NCI-H1048 (cell line): Measurements from ENCODE around the gene GPHA2.

Source experiments
- DNase-seq: peaks from one replicate; lab custom pipeline; 2025; lab: John Stamatoyannopoulos, UW

GPHA2 gene

GRCh38 chr11:64890522-64890939, 45.2 kb downstream of the GPHA2 start:
- no peak for DNase-seq

GRCh38 chr11:64888729-64889511, 46.8 kb downstream of the GPHA2 start:
- DNase-seq = no peak

DNA sequence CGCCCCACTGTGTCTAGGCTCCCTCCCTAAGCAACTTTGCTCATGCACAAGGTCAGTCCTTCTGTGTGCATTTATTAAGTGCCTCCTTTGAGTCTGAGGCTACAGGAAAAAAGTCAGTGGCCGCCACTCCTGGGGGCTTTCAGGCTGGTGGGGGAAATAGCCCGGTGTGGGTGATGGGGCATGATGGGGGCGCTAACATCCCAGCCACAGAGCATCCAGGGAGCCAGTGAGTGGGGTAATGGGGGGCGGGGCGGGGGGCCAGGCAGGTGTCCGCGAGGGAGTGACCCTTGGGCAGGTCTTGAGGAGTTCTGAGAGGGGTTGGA, 47.3 kb downstream of the GPHA2 start:
- no peak for DNase-seq

DNA sequence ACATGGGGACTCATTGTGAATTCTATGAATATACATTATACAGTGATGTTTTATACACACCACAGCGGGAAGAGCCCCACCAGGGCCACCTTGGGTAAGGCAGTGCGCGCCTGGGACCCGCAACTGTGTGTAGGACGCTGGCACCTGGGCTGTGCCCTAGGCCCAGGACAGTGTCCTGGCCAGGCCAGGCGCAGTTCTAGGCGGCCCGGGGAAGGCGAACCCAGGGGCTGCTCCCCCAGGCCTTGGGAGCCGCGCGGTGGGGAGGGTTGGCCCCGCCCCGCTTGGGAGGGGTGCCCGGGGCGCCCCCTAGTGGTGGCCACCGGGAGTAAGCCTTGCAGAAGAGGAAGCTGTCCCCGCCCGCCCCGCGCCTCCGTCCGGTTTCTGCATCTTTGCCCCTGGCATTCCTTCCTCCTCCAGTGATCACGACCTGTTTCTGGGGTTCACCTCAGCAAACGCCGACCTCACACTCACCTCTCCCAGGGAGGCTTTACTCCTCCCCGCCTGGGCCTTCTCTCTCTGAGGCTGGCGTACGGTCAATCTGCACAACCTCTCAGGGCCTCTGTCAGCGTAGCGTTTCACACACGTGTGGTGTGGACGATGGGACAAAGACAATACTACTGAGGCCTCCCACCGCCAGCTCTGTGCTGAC, 47.8 kb downstream of the GPHA2 start:
- no peak for DNase-seq

DNA sequence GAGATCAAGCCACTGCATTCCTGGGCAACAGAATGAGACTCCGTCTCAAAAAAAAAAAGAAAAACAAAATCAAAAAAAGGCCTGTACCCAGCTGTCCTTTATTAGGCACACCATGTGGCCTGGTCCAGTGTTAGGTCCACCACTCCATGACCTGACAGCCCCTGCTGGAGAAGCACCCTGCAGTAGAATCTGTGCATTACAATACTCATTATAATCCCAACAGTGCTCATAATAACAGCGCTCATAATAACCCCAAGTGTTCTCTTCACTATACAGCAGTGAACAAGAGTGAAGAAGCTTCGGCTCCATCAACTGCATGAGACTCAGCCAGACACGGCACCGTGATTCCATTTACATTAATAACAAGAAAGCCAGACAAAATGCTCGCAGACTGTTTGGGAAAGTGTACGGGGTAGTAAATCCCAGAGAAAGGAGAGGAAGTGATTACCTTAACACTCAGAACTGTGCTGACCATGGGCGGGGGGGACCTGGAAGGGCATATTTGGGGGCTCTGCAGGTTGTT, 48.4 kb downstream of the GPHA2 start:
- no peak for DNase-seq

DNA sequence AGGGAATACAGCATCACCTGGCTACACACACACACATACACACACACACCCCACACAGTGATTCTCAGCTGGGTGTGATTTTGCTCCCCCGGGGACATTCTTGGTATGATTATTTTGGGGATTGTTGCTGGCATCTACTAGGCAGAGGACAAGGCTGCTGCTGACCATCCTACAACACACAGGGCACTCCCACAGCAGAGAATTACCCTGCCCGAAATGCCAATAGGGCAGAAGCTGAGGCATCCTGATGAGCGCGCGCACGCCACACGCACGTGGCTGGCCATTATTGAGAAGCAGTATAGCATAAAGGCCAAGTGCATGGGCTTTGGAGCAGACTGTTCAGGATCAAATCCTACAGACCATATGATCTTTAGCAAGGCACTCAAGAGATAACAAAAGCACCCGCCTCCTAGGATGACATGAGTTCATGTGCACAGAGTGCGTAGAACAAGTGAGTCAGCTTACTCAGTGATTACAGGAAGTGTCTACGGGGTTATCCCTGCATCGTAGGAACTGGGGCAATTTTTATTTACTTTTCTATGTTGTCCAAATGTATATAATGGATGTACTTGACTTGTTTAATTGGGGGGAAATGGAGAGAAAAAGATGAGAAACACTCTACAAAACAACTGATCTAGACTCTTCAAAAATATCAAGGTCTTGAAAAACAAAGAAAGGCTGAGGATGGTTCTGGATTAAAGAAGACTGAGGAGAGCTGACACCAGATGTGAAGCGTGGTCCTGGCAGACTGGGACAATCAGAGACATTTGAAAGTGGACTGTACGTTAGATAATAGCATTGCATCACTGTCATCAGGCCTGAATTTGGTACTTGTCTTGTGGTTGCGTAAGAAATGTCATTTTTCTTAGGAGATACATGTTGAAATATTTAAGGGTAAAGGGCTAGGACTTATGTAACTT, 50.1 kb downstream of the GPHA2 start:
- no peak for DNase-seq
